ENCODE measurements around the gene ITLN1. TPM values are rescaled to one million over a fixed set of nuclear protein-coding genes. Genes with fewer than 3 reads are reported as not detected.

The ITLN1 gene
- total RNA-seq, 3 donors from 2014 or later: 103 to 254 (median 221) TPM

- intact Hi-C loops (cut with DNase I, micrococcal nuclease): no loop called here
- ATAC-seq (peak; percentile 96), DNase-seq (peak; percentile 76 to 94 (median 80))
- Histone ChIP-seq H3K4me3 (no peak overlapping the region), H3K9me3 (no peaks in the 10 kb centered on the region), H3K36me3 (ENCODE audit: low read depth) (no peaks in the 10 kb centered on the region), H3K4me1 (ENCODE audit: low read depth) (no peaks in the 10 kb centered on the region)
- no peak for TF ChIP-seq CTCF (IDR thresholded peaks at IDR 0.05)
These were observed 26.9 kb downstream of the ITLN1 start for GRCh38 chr1:160858097-160858496.

GRCh38 chr1:160855181-160855981 is 29.6 kb downstream of the ITLN1 start:
- Histone ChIP-seq H3K4me3 (no peak overlapping the region), H3K4me1 (ENCODE audit: low read depth) (peaks cover 4% of the 10 kb centered on the region), H3K36me3 (ENCODE audit: low read depth) (no peaks in the 10 kb centered on the region), H3K9me3 (no peaks in the 10 kb centered on the region)
- intact Hi-C loops (cut with DNase I, micrococcal nuclease): no loop called here
- ATAC-seq (peak; percentile 4), DNase-seq (no peak)
- no peak for TF ChIP-seq CTCF (IDR thresholded peaks at IDR 0.05)

GRCh38 chr1:160853754-160854153 is 31.2 kb downstream of the ITLN1 start:
- H3K4me3 ChIP-seq: no peak overlapping the region
- DNase-seq (no peak), ATAC-seq (no peak)
- H3K9me3 ChIP-seq: no peaks in the 10 kb centered on the region
- TF ChIP-seq CTCF (IDR thresholded peaks at IDR 0.05): no peak
- intact Hi-C loops (cut with DNase I, micrococcal nuclease): no loop called here
- peaks cover 9% of the 10 kb centered on the region for H3K4me1 ChIP-seq (ENCODE audit: low read depth)
- H3K36me3 ChIP-seq (ENCODE audit: low read depth): no peaks in the 10 kb centered on the region

- H3K9me3 ChIP-seq: no peaks in the 10 kb centered on the region
- ATAC-seq (no peak), DNase-seq (no peak)
- no peak overlapping the region for H3K4me3 ChIP-seq
- intact Hi-C loops (cut with DNase I, micrococcal nuclease): no loop called here
- H3K4me1 ChIP-seq (ENCODE audit: low read depth): peaks cover 9% of the 10 kb centered on the region
- H3K36me3 ChIP-seq (ENCODE audit: low read depth): no peaks in the 10 kb centered on the region
- TF ChIP-seq CTCF (IDR thresholded peaks at IDR 0.05): no peak
These were observed 32.0 kb downstream of the ITLN1 start for GRCh38 chr1:160853014-160853413.

DNA sequence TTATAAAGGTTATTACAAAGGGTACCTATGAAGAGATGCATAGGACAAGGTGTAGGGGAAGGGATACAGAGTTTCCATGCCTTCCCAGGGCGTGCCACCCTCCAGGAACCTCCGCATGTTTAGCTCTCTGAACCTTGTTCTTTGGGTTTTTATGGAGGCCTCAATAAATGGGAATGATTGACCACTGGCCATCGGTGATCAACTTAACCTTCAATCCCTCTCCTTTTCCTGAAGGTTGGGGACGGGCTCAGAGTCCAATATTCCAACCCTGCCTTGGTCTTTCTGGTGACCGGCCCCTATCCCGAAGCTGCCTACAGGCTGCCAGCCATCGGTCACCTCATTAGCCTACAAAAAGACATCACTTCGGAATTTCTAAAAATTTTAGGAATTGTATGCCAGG is 34.0 kb downstream of the ITLN1 start:
- Histone ChIP-seq H3K9me3 (no peaks in the 10 kb centered on the region), H3K36me3 (ENCODE audit: low read depth) (no peaks in the 10 kb centered on the region), H3K4me1 (ENCODE audit: low read depth) (peaks cover 9% of the 10 kb centered on the region), H3K4me3 (no peak overlapping the region)
- intact Hi-C loops (cut with DNase I, micrococcal nuclease): no loop called here
- peak; percentile 62 for ATAC-seq
- peak in 1 of 3 donors; percentile 25 for DNase-seq
- TF ChIP-seq CTCF (IDR thresholded peaks at IDR 0.05): no peak

All from mucosa of descending colon (tissue), 3 donors.